ENCODE data around the gene PDCD10.

Gene PDCD10

GRCh38 chr3:167734498-167735232 is at the start of gene PDCD10 (continued):
- TF ChIP-seq GLI2 (tag by site-specific recombination; IDR thresholded peaks at IDR 0.05; ENCODE audit: borderline replicate concordance, low read depth) (no peak), ZNF692 (tag by site-specific recombination; IDR thresholded peaks at IDR 0.05) (0 out of 2 replicates have a peak, but pooled peaks have one; percentile 25), ZNF280C (tag by site-specific recombination; IDR thresholded peaks at IDR 0.05) (no peak), SP7 (tag by site-specific recombination; IDR thresholded peaks at IDR 0.05) (peak; percentile 45; the same call in 1 of the 2 replicates), ZNF24 (tag by site-specific recombination; IDR thresholded peaks at IDR 0.05) (no peak), ZBTB44 (tag by site-specific recombination; IDR thresholded peaks at IDR 0.05) (no peak), SCRT2 (tag by site-specific recombination; IDR thresholded peaks at IDR 0.05) (no peak), PRDM10 (tag by site-specific recombination; IDR thresholded peaks at IDR 0.05) (peak; percentile 38; the same call in 1 of the 2 replicates), AEBP2 (tag by site-specific recombination; IDR thresholded peaks at IDR 0.05; ENCODE audit: borderline replicate concordance) (no peak), ZXDB (tag by site-specific recombination; IDR thresholded peaks at IDR 0.05) (peak; percentile 49; the same call in 1 of the 2 replicates), EGR2 (tag by site-specific recombination; IDR thresholded peaks at IDR 0.05; ENCODE audit: low read depth) (peak; percentile 48; the same call in 1 of the 2 replicates), ZBTB17 (tag by site-specific recombination; IDR thresholded peaks at IDR 0.05) (peak; percentile 97), PATZ1 (tag by site-specific recombination; IDR thresholded peaks at IDR 0.05) (peak; percentile 87), ZFP69B (tag by site-specific recombination; IDR thresholded peaks at IDR 0.05) (peak; percentile 67; the same call in 1 of the 2 replicates), ZBTB7A (tag by site-specific recombination; IDR thresholded peaks at IDR 0.05; ENCODE audit: low read depth) (no peak), TCF7L2 (IDR thresholded peaks at IDR 0.05; ENCODE audit: borderline replicate concordance, low read depth, low read length) (no peak), KLF1 (tag by site-specific recombination; IDR thresholded peaks at IDR 0.05) (peak; percentile 87), ZNF513 (tag by site-specific recombination; IDR thresholded peaks at IDR 0.05) (no peak), GLIS2 (tag by site-specific recombination; IDR thresholded peaks at IDR 0.05) (no peak), ZNF785 (tag by site-specific recombination; IDR thresholded peaks at IDR 0.05) (no peak), ZBTB48 (tag by site-specific recombination; IDR thresholded peaks at IDR 0.05) (no peak), ZNF501 (tag by site-specific recombination; IDR thresholded peaks at IDR 0.05) (peak; percentile 74), ZEB2 (tag by site-specific recombination; IDR thresholded peaks at IDR 0.05) (no peak), SP3 (tag by site-specific recombination; IDR thresholded peaks at IDR 0.05) (peak; percentile 89), ZNF391 (tag by site-specific recombination; IDR thresholded peaks at IDR 0.05; ENCODE audit: borderline replicate concordance, low read depth) (no peak)
